Measurements from ENCODE around the gene CLGN. TPM values are rescaled to one million over a fixed set of nuclear protein-coding genes. Genes with fewer than 3 reads are reported as not detected.

CLGN gene
- total RNA-seq, 1 donor from 2014 or later: 10.8 TPM

GRCh38 chr4:140357868-140358267 lies 69.6 kb downstream of the CLGN start:
- H3K4me3 Mint-ChIP-seq (ENCODE audit: low read depth): no peak overlapping the region
- peaks cover 29% of the 10 kb centered on the region for H3K4me1 Mint-ChIP-seq (ENCODE audit: low read depth)
- H3K27me3 Mint-ChIP-seq: no peaks in the 10 kb centered on the region
- no peak for TF ChIP-seq CTCF (IDR thresholded peaks at IDR 0.05; ENCODE audit: unreplicated experiment)
- H3K36me3 Mint-ChIP-seq (ENCODE audit: insufficient read depth): no peaks in the 10 kb centered on the region
- no peak for DNase-seq (ENCODE audit: low spot score, unreplicated experiment)
- H3K9me3 Mint-ChIP-seq (ENCODE audit: low read depth): no peaks in the 10 kb centered on the region
- H3K27ac Mint-ChIP-seq: peak overlapping the region; percentile 1

GRCh38 chr4:140355288-140355687 lies 72.2 kb downstream of the CLGN start:
- H3K27me3 Mint-ChIP-seq: no peaks in the 10 kb centered on the region
- DNase-seq (ENCODE audit: low spot score, unreplicated experiment): no peak
- peaks cover 37% of the 10 kb centered on the region for H3K4me1 Mint-ChIP-seq (ENCODE audit: low read depth)
- no peak overlapping the region for H3K4me3 Mint-ChIP-seq (ENCODE audit: low read depth)
- H3K9me3 Mint-ChIP-seq (ENCODE audit: low read depth): no peaks in the 10 kb centered on the region
- H3K27ac Mint-ChIP-seq: no peak overlapping the region
- H3K36me3 Mint-ChIP-seq (ENCODE audit: insufficient read depth): peaks cover 2% of the 10 kb centered on the region
- TF ChIP-seq CTCF (IDR thresholded peaks at IDR 0.05; ENCODE audit: unreplicated experiment): no peak

GRCh38 chr4:140353786-140354185 lies 73.7 kb downstream of the CLGN start:
- Mint-ChIP-seq H3K4me3 (ENCODE audit: low read depth) (no peak overlapping the region), H3K9me3 (ENCODE audit: low read depth) (no peaks in the 10 kb centered on the region), H3K27ac (peak overlapping the region; percentile 79), H3K27me3 (no peaks in the 10 kb centered on the region), H3K36me3 (ENCODE audit: insufficient read depth) (peaks cover 3% of the 10 kb centered on the region), H3K4me1 (ENCODE audit: low read depth) (peaks cover 45% of the 10 kb centered on the region)
- no peak for DNase-seq (ENCODE audit: low spot score, unreplicated experiment)
- TF ChIP-seq CTCF (IDR thresholded peaks at IDR 0.05; ENCODE audit: unreplicated experiment): no peak

- no peaks in the 10 kb centered on the region for H3K9me3 Mint-ChIP-seq (ENCODE audit: low read depth)
- DNase-seq (ENCODE audit: low spot score, unreplicated experiment): no peak
- peaks cover 8% of the 10 kb centered on the region for H3K36me3 Mint-ChIP-seq (ENCODE audit: insufficient read depth)
- peaks cover 48% of the 10 kb centered on the region for H3K4me1 Mint-ChIP-seq (ENCODE audit: low read depth)
- H3K4me3 Mint-ChIP-seq (ENCODE audit: low read depth): no peak overlapping the region
- no peak for TF ChIP-seq CTCF (IDR thresholded peaks at IDR 0.05; ENCODE audit: unreplicated experiment)
- no peaks in the 10 kb centered on the region for H3K27me3 Mint-ChIP-seq
- H3K27ac Mint-ChIP-seq: no peak overlapping the region
These were observed 76.1 kb downstream of the CLGN start for GRCh38 chr4:140351093-140352075.

DNA sequence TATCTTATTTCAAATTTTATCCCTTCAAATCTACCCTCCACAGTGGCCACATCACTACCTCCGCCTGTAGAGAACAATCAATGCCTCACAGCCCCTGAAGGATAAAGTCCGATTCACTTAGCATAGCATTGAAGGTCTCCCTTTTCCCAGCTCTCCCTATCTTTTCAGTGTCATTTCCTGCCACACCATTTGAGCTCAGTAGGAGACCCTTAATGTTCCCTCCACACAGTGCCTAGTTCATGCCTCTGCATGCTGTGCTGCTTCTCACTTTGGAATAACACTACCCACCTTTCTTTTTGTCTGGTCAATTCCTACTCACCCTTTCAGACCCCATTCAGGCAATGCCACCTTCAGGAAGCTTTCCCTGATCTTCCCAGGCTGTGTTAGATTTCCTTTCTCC lies 77.6 kb downstream of the CLGN start:
- Mint-ChIP-seq H3K4me1 (ENCODE audit: low read depth) (peaks cover 57% of the 10 kb centered on the region), H3K27me3 (no peaks in the 10 kb centered on the region), H3K9me3 (ENCODE audit: low read depth) (no peaks in the 10 kb centered on the region), H3K36me3 (ENCODE audit: insufficient read depth) (peaks cover 8% of the 10 kb centered on the region), H3K4me3 (ENCODE audit: low read depth) (peak overlapping the region; percentile 34), H3K27ac (peak overlapping the region; percentile 45)
- DNase-seq (ENCODE audit: low spot score, unreplicated experiment): no peak
- no peak for TF ChIP-seq CTCF (IDR thresholded peaks at IDR 0.05; ENCODE audit: unreplicated experiment)
